Gastrocnemius medialis (tissue), 4 donors: ENCODE measurements around the gene RCOR1. TPM values are rescaled to one million over a fixed set of nuclear protein-coding genes. Genes with fewer than 3 reads are reported as not detected.

Experiments used
- ATAC-seq, 2 donors: fragments of 150-250 bp; one replicate each; pipeline ENCODE4 v1.9.1; 2016
- DNase-seq, 2 donors: peaks; one replicate each; pipeline ENCODE4 v3.0.0-alpha.2; 2019
- H3K27ac ChIP-seq, 4 donors: fragments of 200-600 bp; sonication (generic); 1 replicate in 1 of 4; 2 replicates in 3 of 4; pipeline ENCODE4 v1.5.1; 2016 to 2018; ENCODE audit warnings: mild to moderate bottlenecking in 2 of 4, moderate library complexity in 1 of 4
- H3K27me3 ChIP-seq, 3 donors: fragments of 200-600 bp; sonication (generic) in 2 of 3; 1 replicate in 1 of 3; 2 replicates in 2 of 3; pipeline versions ENCODE4 v1.5.1 to v1.6.0; 2016 to 2019; ENCODE audit warnings: mild to moderate bottlenecking in 1 of 3, moderate library complexity in 1 of 3
- H3K36me3 ChIP-seq, 2 donors: fragments of 200-600 bp; sonication (generic) in 1 of 2; one replicate each; pipeline ENCODE4 v1.5.1; 2017 to 2018
- H3K4me1 ChIP-seq, 2 donors: fragments of 200-600 bp; sonication (generic) in 1 of 2; one replicate each; pipeline ENCODE4 v1.5.1; 2016 to 2017; ENCODE audit warnings: mild to moderate bottlenecking in 2 of 2
- H3K4me3 ChIP-seq, 4 donors: fragments of 200-600 bp; sonication (generic) in 3 of 4; 1 replicate in 1 of 4; 2 replicates in 3 of 4; pipeline ENCODE4 v1.5.1; 2016 to 2019; ENCODE audit warnings: mild to moderate bottlenecking in 2 of 4
- H3K9me3 ChIP-seq, 3 donors: fragments of 200-600 bp; sonication (generic) in 2 of 3; 1 replicate in 1 of 3; 2 replicates in 2 of 3; pipeline ENCODE4 v1.5.1; 2016 to 2019
- POLR2A ChIP-seq, 2 donors: fragments of 450-650 bp; IDR thresholded peaks; one replicate each; pipeline ENCODE4 v1.6.1; 2017; ENCODE audit warnings: antibody characterized with exemption in 2 of 2, mild to moderate bottlenecking in 2 of 2, moderate library complexity in 2 of 2
- in situ Hi-C, 4 donors: fragments of 200-750 bp; cut with MboI; loops; one replicate each; pipeline versions ENCODE4 v1.15.0 to v1.8.0; 2017; ENCODE audit warnings: low sequenced_read_pairs in 4 of 4
- intact Hi-C: fragments of 100-400 bp; cut with DNase I; formaldehyde crosslinking; loops from one replicate; pipeline ENCODE4 v1.15.1; 2023; ENCODE audit warnings: low total_unique reads
- total RNA-seq, 4 donors: library from RNA; depleted of rRNA; stranded (reverse); fragments of >200 nt; gene quantifications; one replicate each; pipeline versions ENCODE4 v1.1.0 to v1.2.3, GENCODE V29; 2016
- TF ChIP-seq, protein P1 (sequence below), 5 experiments: fragments of 450-650 bp in 3 of 5; fragments of 200-600 bp in 2 of 5; sonication (generic) in 2 of 5; IDR thresholded peaks in 4 of 5; conservative IDR thresholded peaks in 1 of 5; 1 replicate in 4 of 5; 2 replicates in 1 of 5; pipeline ENCODE4 v1.5.1; 2016 to 2019; ENCODE audit warnings: antibody characterized with exemption in 5 of 5, mild to moderate bottlenecking in 3 of 5, moderate library complexity in 3 of 5

RCOR1 gene
- total RNA-seq, 4 donors from 2014 or later, result 10.0 to 14.2 (median 12.1) TPM

DNA sequence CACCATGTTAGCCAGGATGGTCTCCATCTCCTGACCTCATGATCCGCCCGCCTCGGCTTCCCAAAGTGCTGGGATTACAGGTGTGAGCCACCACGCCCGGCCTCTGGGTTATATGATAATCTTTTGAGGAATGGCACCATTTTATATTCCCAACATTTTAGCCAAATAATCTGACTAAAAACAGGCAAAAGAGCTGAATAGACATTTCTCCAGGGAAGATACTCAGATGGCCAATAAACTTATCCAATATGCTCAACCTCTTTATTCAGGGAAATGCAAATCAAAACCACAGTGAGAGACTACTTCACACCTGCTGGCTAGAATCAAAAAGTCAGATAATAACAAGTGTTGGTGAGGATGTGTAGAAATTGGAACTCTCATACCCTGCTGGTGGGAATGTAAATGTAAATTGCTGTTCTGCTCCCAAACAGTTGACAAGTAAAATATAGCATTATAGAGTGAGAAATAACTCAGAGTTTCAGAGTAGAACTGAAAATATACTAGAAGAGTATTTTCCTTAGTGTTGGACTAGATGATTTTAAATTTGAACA is 80.0 kb downstream of the RCOR1 start:
- ATAC-seq, result no peak

DNA sequence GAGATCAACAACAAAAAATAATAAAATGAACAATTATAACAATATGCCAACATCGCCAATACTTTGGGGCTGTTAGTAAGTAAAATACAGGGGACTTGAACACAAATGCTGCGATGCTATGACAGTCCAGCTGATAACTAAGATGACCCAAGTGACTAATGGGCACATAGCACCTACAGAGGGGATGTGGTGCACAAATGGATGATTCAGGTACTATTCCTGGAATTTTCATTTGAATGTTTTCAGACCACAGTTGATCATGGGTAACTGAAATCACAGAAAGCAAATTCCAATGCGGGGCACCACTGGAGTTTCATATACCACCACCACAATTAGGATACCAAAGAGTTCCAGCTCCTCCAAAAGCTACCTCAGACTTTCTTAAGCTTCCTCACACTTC is 82.9 kb downstream of the RCOR1 start:
- Histone ChIP-seq H3K27ac (no peak overlapping the region), H3K4me1 (no peaks in the 10 kb centered on the region), H3K4me3 (no peak overlapping the region), H3K27me3 (no peaks in the 10 kb centered on the region), H3K9me3 (no peaks in the 10 kb centered on the region), H3K36me3 (no peaks in the 10 kb centered on the region)
- in situ Hi-C loops (loop anchor here in 2 of 4 donors (25.0 kb wide), 1 partner anchor 237 kb away; the partner anchor contains the start of gene AMN (in 2 of the 2)), intact Hi-C loops (no loop called here)
- DNase-seq (no peak), ATAC-seq (no peak)
- TF ChIP-seq, protein P1, sequence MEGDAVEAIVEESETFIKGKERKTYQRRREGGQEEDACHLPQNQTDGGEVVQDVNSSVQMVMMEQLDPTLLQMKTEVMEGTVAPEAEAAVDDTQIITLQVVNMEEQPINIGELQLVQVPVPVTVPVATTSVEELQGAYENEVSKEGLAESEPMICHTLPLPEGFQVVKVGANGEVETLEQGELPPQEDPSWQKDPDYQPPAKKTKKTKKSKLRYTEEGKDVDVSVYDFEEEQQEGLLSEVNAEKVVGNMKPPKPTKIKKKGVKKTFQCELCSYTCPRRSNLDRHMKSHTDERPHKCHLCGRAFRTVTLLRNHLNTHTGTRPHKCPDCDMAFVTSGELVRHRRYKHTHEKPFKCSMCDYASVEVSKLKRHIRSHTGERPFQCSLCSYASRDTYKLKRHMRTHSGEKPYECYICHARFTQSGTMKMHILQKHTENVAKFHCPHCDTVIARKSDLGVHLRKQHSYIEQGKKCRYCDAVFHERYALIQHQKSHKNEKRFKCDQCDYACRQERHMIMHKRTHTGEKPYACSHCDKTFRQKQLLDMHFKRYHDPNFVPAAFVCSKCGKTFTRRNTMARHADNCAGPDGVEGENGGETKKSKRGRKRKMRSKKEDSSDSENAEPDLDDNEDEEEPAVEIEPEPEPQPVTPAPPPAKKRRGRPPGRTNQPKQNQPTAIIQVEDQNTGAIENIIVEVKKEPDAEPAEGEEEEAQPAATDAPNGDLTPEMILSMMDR (IDR thresholded peaks at IDR 0.05 in 4 of 5, conservative IDR thresholded peaks at IDR 0.05 in 1 of 5), result no peak
- no peak for TF ChIP-seq POLR2A (IDR thresholded peaks at IDR 0.05)

More for the DNA sequence above, 80.0 kb downstream of the RCOR1 start:
- DNase-seq, result no peak
- Histone ChIP-seq H3K9me3 (no peaks in the 10 kb centered on the region), H3K27me3 (no peaks in the 10 kb centered on the region), H3K36me3 (no peaks in the 10 kb centered on the region), H3K4me1 (no peaks in the 10 kb centered on the region), H3K27ac (no peak overlapping the region), H3K4me3 (no peak overlapping the region)
- in situ Hi-C loops, result no loop called here
- no peak for TF ChIP-seq POLR2A (IDR thresholded peaks at IDR 0.05)
- TF ChIP-seq, protein P1 (IDR thresholded peaks at IDR 0.05 in 4 of 5, conservative IDR thresholded peaks at IDR 0.05 in 1 of 5), result no peak
- intact Hi-C loops, result no loop called here

DNA sequence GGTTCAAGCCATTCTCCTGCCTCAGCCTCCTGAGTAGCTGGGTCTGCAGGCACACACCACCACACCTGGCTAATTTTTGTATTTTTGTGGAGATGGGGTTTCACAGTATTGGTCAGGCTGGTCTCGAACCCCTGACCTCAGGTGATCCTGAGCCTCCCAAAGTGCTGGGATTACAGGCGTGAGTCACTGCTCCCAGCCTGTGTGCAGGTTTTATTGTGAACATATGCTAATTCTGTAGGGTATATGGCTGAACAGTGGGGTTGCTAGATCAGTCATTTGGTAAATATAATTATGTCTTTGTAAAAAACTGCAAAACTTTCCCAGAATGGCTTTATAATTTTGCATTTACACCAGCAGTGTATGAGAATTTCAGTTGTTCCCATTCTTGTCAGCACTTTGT is 85.9 kb downstream of the RCOR1 start:
- Histone ChIP-seq H3K4me1 (no peaks in the 10 kb centered on the region), H3K27ac (no peak overlapping the region), H3K27me3 (no peaks in the 10 kb centered on the region), H3K9me3 (no peaks in the 10 kb centered on the region), H3K36me3 (peaks cover 0 to 10% of the 10 kb centered on the region in 2 donors), H3K4me3 (no peak overlapping the region)
- ATAC-seq (no peak), DNase-seq (no peak)
- in situ Hi-C loops, result loop anchor here in 2 of 4 donors (25.0 kb wide), 1 partner anchor 234 kb away; the partner anchor contains the start of gene AMN (in 2 of the 2)
- no peak for TF ChIP-seq POLR2A (IDR thresholded peaks at IDR 0.05)
- TF ChIP-seq, protein P1 (IDR thresholded peaks at IDR 0.05 in 4 of 5, conservative IDR thresholded peaks at IDR 0.05 in 1 of 5), result no peak
- intact Hi-C loops, result no loop called here

DNA sequence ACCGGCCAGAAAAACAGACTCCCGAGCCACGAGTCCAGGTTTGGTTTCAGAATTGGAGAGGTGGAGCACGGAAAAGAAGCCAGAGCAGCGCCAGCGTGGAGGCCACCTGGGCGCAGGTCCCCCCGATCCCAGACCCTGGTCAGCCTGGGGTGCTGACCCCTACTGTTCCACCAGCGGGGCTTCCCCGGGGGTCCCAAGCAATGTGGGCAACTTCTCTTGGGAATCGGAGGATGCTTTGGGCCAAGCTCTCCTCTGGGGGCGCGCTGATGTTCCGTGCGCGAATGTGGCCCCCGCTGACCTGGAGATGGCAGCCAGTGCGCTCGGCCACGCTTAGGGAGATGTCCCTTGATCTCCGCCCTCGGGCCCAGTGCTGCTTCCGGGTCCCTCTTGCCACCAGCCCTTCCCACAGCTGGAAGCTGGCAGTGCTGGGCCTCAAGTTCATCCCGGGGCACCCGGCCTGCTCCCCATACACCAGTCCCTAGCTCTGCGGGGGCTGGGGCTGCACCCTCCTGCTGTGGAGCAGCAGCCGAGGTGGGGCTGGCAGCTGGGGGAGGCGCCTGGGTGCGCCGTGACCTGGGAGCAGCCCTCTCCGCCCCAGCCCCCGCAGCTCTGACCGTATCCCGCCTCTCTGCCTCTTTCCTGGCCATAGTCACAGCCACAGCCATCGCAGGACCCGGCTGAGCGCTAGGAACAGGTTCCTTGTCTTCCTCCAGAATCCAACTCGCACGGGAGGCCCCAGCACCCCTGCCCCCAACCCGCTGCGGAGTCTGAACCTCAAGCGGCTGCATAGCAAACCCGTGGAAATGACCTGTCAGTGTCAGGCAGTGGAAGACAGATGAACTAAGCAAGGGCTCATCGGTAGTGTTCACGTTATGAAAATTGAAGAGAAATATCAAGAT is 91.2 kb downstream of the RCOR1 start:
- DNase-seq (no peak), ATAC-seq (no peak)
- intact Hi-C loops (no loop called here), in situ Hi-C loops (loop anchor here in 2 of 4 donors (25.0 kb wide), 1 partner anchor 229 kb away; the partner anchor contains the start of gene AMN (in 2 of the 2))
- no peaks in the 10 kb centered on the region for H3K4me1 ChIP-seq
- H3K36me3 ChIP-seq, result peaks cover 0 to 16% of the 10 kb centered on the region in 2 donors
- no peaks in the 10 kb centered on the region for H3K9me3 ChIP-seq
- H3K27ac ChIP-seq, result no peak overlapping the region
- no peaks in the 10 kb centered on the region for H3K27me3 ChIP-seq
- no peak for TF ChIP-seq POLR2A (IDR thresholded peaks at IDR 0.05)
- TF ChIP-seq, protein P1 (IDR thresholded peaks at IDR 0.05 in 4 of 5, conservative IDR thresholded peaks at IDR 0.05 in 1 of 5), result no peak
- H3K4me3 ChIP-seq, result no peak overlapping the region
